BE2C (cell line): ENCODE measurements around the gene PTPN3.

Experiments
- DNase-seq: peaks from one replicate; pipeline ENCODE4 v3.0.0-alpha.2; 2020
- H3K27me3 ChIP-seq: fragments of 250-450 bp; sonication (Bioruptor Pico); 2 replicates; pipeline ENCODE4 v1.5.1; 2020; ENCODE audit warnings: mild to moderate bottlenecking
- H3K36me3 ChIP-seq: fragments of 250-450 bp; sonication (Bioruptor Pico); 2 replicates; pipeline ENCODE4 v1.5.1; 2020; ENCODE audit warnings: mild to moderate bottlenecking
- H3K4me1 ChIP-seq: fragments of 250-450 bp; sonication (Bioruptor Pico); 2 replicates; pipeline ENCODE4 v1.5.1; 2020
- H3K4me3 ChIP-seq: 2 replicates; pipeline ENCODE4 v1.5.1; 2011; ENCODE audit warnings: low read depth, low read length
- H3K9me3 ChIP-seq: fragments of 250-450 bp; sonication (Bioruptor Pico); 2 replicates; pipeline ENCODE4 v1.5.1; 2020
- CTCF ChIP-seq: IDR thresholded peaks from 2 replicates; pipeline ENCODE4 v1.5.1; 2012; ENCODE audit warnings: mild to moderate bottlenecking, low read depth, low read length

PTPN3 gene

GRCh38 chr9:109453210-109453842, 44.8 kb downstream of the PTPN3 start:
- no peak for TF ChIP-seq CTCF
- H3K4me3 ChIP-seq: no peak overlapping the region
- no peaks in the 10 kb centered on the region for H3K36me3 ChIP-seq
- H3K9me3 ChIP-seq: no peaks in the 10 kb centered on the region
- no peaks in the 10 kb centered on the region for H3K4me1 ChIP-seq
- DNase-seq: no peak
- peaks cover 8% of the 10 kb centered on the region for H3K27me3 ChIP-seq

GRCh38 chr9:109452761-109453160, 45.3 kb downstream of the PTPN3 start:
- no peaks in the 10 kb centered on the region for H3K36me3 ChIP-seq
- no peak overlapping the region for H3K4me3 ChIP-seq
- H3K4me1 ChIP-seq: no peaks in the 10 kb centered on the region
- H3K27me3 ChIP-seq: peaks cover 8% of the 10 kb centered on the region
- TF ChIP-seq CTCF: no peak
- no peak for DNase-seq
- no peaks in the 10 kb centered on the region for H3K9me3 ChIP-seq

GRCh38 chr9:109451311-109452025, 46.6 kb downstream of the PTPN3 start:
- DNase-seq: no peak

GRCh38 chr9:109450346-109450745, 47.8 kb downstream of the PTPN3 start:
- H3K4me3 ChIP-seq: no peak overlapping the region
- DNase-seq: no peak
- H3K27me3 ChIP-seq: peaks cover 8% of the 10 kb centered on the region
- no peaks in the 10 kb centered on the region for H3K4me1 ChIP-seq
- no peak for TF ChIP-seq CTCF
- H3K9me3 ChIP-seq: no peaks in the 10 kb centered on the region
- H3K36me3 ChIP-seq: no peaks in the 10 kb centered on the region

More at GRCh38 chr9:109451311-109452025, 46.6 kb downstream of the PTPN3 start:
- peak; percentile 19; the same call in 1 of the 2 replicates for TF ChIP-seq CTCF
- Histone ChIP-seq H3K36me3 (no peaks in the 10 kb centered on the region), H3K4me1 (no peaks in the 10 kb centered on the region), H3K4me3 (no peak overlapping the region), H3K9me3 (no peaks in the 10 kb centered on the region), H3K27me3 (peaks cover 8% of the 10 kb centered on the region)

GRCh38 chr9:109449036-109449798, 48.9 kb downstream of the PTPN3 start:
- no peak for TF ChIP-seq CTCF
- H3K4me1 ChIP-seq: no peaks in the 10 kb centered on the region
- no peaks in the 10 kb centered on the region for H3K36me3 ChIP-seq
- no peak overlapping the region for H3K4me3 ChIP-seq
- H3K27me3 ChIP-seq: peaks cover 8% of the 10 kb centered on the region
- H3K9me3 ChIP-seq: no peaks in the 10 kb centered on the region
- no peak for DNase-seq
